Astrocyte (in vitro differentiated cells and primary cell): ENCODE measurements around the gene C19orf44. TPM values are rescaled to one million over a fixed set of nuclear protein-coding genes. Genes with fewer than 3 reads are reported as not detected.
A peak's percentile ranks its signal among the peaks of the same experiment; 100 is the strongest.

Experiments used
- DNase-seq: peaks from one replicate; pipeline ENCODE4 v3.0.0-alpha.2; 2010; ENCODE audit warnings: low read depth
- FAIRE-seq: peaks from 2 replicates; lab custom pipeline; 2011; peaks lifted over from hg19 to GRCh38; lab: Jason Lieb, UNC
- H2AFZ ChIP-seq: 2 replicates; pipeline ENCODE4 v1.6.0; 2012; ENCODE audit warnings: low read depth, low read length, inconsistent platforms
- H3K27ac ChIP-seq: 2 replicates; pipeline ENCODE4 v1.5.1; 2011; ENCODE audit warnings: low read depth, low read length, inconsistent platforms
- H3K27me3 ChIP-seq: 2 replicates; pipeline ENCODE4 v1.6.0; 2011; ENCODE audit warnings: low read length, inconsistent platforms; ENCODE audit not compliant: insufficient read depth
- H3K36me3 ChIP-seq: 2 replicates; pipeline ENCODE4 v1.5.1; 2011; ENCODE audit warnings: low read length, inconsistent platforms; ENCODE audit not compliant: insufficient read depth
- H3K4me1 ChIP-seq: 2 replicates; pipeline ENCODE4 v1.5.1; 2011; ENCODE audit warnings: low read length, inconsistent platforms; ENCODE audit not compliant: insufficient read depth
- H3K4me2 ChIP-seq: 2 replicates; pipeline ENCODE4 v1.6.0; 2012; ENCODE audit warnings: low read length, inconsistent platforms
- H3K4me3 ChIP-seq: 2 replicates; pipeline ENCODE4 v1.5.1; 2011; ENCODE audit warnings: low read depth, mild to moderate bottlenecking, low read length, inconsistent platforms; ENCODE audit not compliant: insufficient read depth
- H3K79me2 ChIP-seq: 2 replicates; pipeline ENCODE4 v1.6.0; 2012; ENCODE audit warnings: mild to moderate bottlenecking, low read length, inconsistent platforms; ENCODE audit not compliant: insufficient read depth
- H3K9ac ChIP-seq: 2 replicates; pipeline ENCODE4 v1.6.0; 2012; ENCODE audit warnings: mild to moderate bottlenecking, low read length, inconsistent platforms
- H3K9me3 ChIP-seq: 2 replicates; pipeline ENCODE4 v1.5.1; 2012; ENCODE audit warnings: low read depth, mild to moderate bottlenecking, low read length, inconsistent platforms; ENCODE audit not compliant: insufficient read depth
- H4K20me1 ChIP-seq: 2 replicates; pipeline ENCODE4 v1.6.0; 2012; ENCODE audit warnings: low read length, inconsistent platforms; ENCODE audit not compliant: insufficient read depth
- H3K27ac Mint-ChIP-seq: one replicate; pipeline ENCODE4 v1.8.0; 2021; ENCODE audit warnings: mild to moderate bottlenecking, mixed read lengths; ENCODE audit not compliant: unreplicated experiment
- H3K27me3 Mint-ChIP-seq: one replicate; pipeline ENCODE4 v1.8.0; 2021; ENCODE audit warnings: low read depth, mixed read lengths; ENCODE audit not compliant: unreplicated experiment
- H3K36me3 Mint-ChIP-seq: one replicate; pipeline ENCODE4 v1.8.0; 2021; ENCODE audit warnings: low read depth, mixed read lengths; ENCODE audit not compliant: unreplicated experiment
- H3K4me1 Mint-ChIP-seq: one replicate; pipeline ENCODE4 v1.8.0; 2021; ENCODE audit warnings: low read depth, mixed read lengths; ENCODE audit not compliant: unreplicated experiment
- H3K4me3 Mint-ChIP-seq: one replicate; pipeline ENCODE4 v1.8.0; 2021; ENCODE audit warnings: mild to moderate bottlenecking, moderate library complexity, mixed read lengths; ENCODE audit not compliant: unreplicated experiment
- H3K9me3 Mint-ChIP-seq: one replicate; pipeline ENCODE4 v1.8.0; 2021; ENCODE audit warnings: mild to moderate bottlenecking, mixed read lengths; ENCODE audit not compliant: unreplicated experiment
- EZH2 ChIP-seq: IDR thresholded peaks from 2 replicates; pipeline ENCODE4 v1.6.1; 2012; ENCODE audit warnings: mild to moderate bottlenecking, low read length, inconsistent platforms; ENCODE audit not compliant: insufficient read depth
- total RNA-seq: library from RNA; stranded (reverse); gene quantifications from 2 replicates; pipeline ENCODE4 v1.2.1, GENCODE V29; 2021
- TF ChIP-seq, protein P1 (sequence below): IDR thresholded peaks from 2 replicates; pipeline ENCODE4 v1.5.1; 2011; ENCODE audit warnings: low read depth, mild to moderate bottlenecking, inconsistent platforms, low read length, moderate library complexity; ENCODE audit not compliant: insufficient read depth

Gene C19orf44
- total RNA-seq, 1 donor from 2014 or later: 5.0 TPM

DNA sequence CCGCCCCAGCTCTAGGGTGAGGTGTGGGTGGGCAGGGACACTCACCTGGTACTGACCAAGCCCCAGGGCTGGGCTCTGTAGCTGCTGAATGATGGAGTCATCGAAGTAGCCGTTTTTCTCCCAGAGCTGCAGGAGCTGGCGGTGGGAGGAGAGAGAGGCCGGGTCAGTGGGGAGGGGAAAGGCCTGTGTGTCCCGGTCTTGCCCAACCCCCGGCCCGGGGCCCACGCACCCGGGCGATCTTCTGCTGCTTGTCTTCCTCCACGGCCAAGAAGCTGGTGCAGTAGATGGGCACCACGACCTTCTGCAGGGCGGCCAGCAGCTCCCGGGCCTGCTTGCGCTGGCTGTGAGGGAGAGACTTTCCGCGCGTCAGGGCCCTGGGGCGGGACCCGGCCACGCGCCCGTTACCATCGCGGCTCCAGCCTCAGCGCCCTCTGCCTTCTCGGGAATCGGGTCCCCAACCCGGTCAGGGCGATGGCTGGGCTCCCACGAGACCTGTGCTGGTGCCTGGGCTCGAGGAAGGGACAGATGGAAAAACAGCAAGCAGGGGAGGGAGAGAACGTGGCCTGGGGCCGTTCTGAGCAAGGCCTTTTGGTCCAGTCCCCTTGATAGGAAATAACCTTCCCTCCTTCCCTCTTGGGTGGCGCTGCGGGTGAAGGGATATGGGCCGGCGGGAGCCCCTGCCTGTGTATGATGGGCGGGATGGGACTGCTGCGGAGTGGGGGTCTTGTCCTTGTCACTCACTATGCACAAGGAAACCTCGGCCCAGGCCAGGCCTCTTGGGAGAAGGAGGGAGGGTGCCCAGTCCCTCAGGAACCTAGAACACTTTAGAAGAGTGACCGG, 34.6 kb downstream of the C19orf44 start:
- no peak overlapping the region for H3K4me2 ChIP-seq
- Mint-ChIP-seq H3K9me3 (no peaks in the 10 kb centered on the region), H3K4me1 (no peaks in the 10 kb centered on the region), H3K36me3 (peaks cover 21% of the 10 kb centered on the region), H3K4me3 (no peak overlapping the region), H3K27me3 (no peaks in the 10 kb centered on the region), H3K27ac (no peak overlapping the region)
- H3K27me3 ChIP-seq: no peaks in the 10 kb centered on the region
- H3K4me3 ChIP-seq: no peak overlapping the region
- no peaks in the 10 kb centered on the region for H3K9me3 ChIP-seq
- no peak for FAIRE-seq
- no peak for DNase-seq
- no peak for TF ChIP-seq EZH2
- TF ChIP-seq, protein P1, sequence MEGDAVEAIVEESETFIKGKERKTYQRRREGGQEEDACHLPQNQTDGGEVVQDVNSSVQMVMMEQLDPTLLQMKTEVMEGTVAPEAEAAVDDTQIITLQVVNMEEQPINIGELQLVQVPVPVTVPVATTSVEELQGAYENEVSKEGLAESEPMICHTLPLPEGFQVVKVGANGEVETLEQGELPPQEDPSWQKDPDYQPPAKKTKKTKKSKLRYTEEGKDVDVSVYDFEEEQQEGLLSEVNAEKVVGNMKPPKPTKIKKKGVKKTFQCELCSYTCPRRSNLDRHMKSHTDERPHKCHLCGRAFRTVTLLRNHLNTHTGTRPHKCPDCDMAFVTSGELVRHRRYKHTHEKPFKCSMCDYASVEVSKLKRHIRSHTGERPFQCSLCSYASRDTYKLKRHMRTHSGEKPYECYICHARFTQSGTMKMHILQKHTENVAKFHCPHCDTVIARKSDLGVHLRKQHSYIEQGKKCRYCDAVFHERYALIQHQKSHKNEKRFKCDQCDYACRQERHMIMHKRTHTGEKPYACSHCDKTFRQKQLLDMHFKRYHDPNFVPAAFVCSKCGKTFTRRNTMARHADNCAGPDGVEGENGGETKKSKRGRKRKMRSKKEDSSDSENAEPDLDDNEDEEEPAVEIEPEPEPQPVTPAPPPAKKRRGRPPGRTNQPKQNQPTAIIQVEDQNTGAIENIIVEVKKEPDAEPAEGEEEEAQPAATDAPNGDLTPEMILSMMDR: no peak
- H3K79me2 ChIP-seq: peaks cover 17% of the 10 kb centered on the region
- H2AFZ ChIP-seq: no peak overlapping the region
- no peak overlapping the region for H3K9ac ChIP-seq
- H3K36me3 ChIP-seq: peaks cover 37% of the 10 kb centered on the region
- H3K27ac ChIP-seq: no peak overlapping the region
- H3K4me1 ChIP-seq: no peaks in the 10 kb centered on the region
- peaks cover 55% of the 10 kb centered on the region for H4K20me1 ChIP-seq

GRCh38 chr19:16531380-16531669, 35.1 kb downstream of the C19orf44 start:
- TF ChIP-seq, protein P1: no peak
- TF ChIP-seq EZH2: no peak
- Histone ChIP-seq H3K27ac (no peak overlapping the region), H3K9me3 (no peaks in the 10 kb centered on the region), H3K4me2 (no peak overlapping the region), H3K4me3 (no peak overlapping the region), H3K36me3 (peaks cover 37% of the 10 kb centered on the region), H2AFZ (no peak overlapping the region), H4K20me1 (peaks cover 60% of the 10 kb centered on the region), H3K4me1 (no peaks in the 10 kb centered on the region), H3K9ac (no peak overlapping the region), H3K27me3 (no peaks in the 10 kb centered on the region), H3K79me2 (peaks cover 18% of the 10 kb centered on the region)
- H3K4me1 Mint-ChIP-seq: no peaks in the 10 kb centered on the region
- peaks cover 23% of the 10 kb centered on the region for H3K36me3 Mint-ChIP-seq
- H3K27me3 Mint-ChIP-seq: no peaks in the 10 kb centered on the region
- H3K27ac Mint-ChIP-seq: no peak overlapping the region
- peak overlapping the region; percentile 24 for H3K4me3 Mint-ChIP-seq
- H3K9me3 Mint-ChIP-seq: no peaks in the 10 kb centered on the region
- DNase-seq (no peak), FAIRE-seq (no peak)
